Neural progenitor cell (in vitro differentiated cells): ENCODE measurements around the gene ALX1. TPM values are rescaled to one million over a fixed set of nuclear protein-coding genes. Genes with fewer than 3 reads are reported as not detected.

Experiments used
- total RNA-seq: library from RNA; depleted of rRNA; stranded (reverse); fragments of >200 nt; gene quantifications from 2 replicates; pipeline ENCODE4 v1.2.3, GENCODE V29; 2015; ENCODE audit warnings: low replicate concordance

ALX1 gene
- total RNA-seq, 1 donor from 2014 or later = 5.6 TPM

Other genes with a start within 250 kb of the ALX1 start
- 4.3 and 5.0 TPM in 2 replicates for gene TSPAN19, start 243.9 kb upstream of the ALX1 start, total RNA-seq
- 4.7 and 25.5 TPM in 2 replicates for gene LRRIQ1, start 243.9 kb upstream of the ALX1 start, total RNA-seq